Neural cell (in vitro differentiated cells): ENCODE results near the gene RHOF.

Experiments
- EP300 ChIP-seq: fragments of 450-650 bp; conservative IDR thresholded peaks from 2 replicates; pipeline ENCODE4 v1.6.1; 2014; ENCODE audit warnings: antibody characterized with exemption, mild to moderate bottlenecking, moderate library complexity; ENCODE audit not compliant: poor library complexity, severe bottlenecking
- SMC3 ChIP-seq: fragments of 450-650 bp; conservative IDR thresholded peaks from 2 replicates; pipeline ENCODE4 v1.6.1; 2014; ENCODE audit warnings: antibody characterized with exemption, mild to moderate bottlenecking, moderate library complexity; ENCODE audit not compliant: poor library complexity
- TF ChIP-seq, protein P1 (sequence below): fragments of 450-650 bp; IDR thresholded peaks from 2 replicates; pipeline ENCODE4 v1.5.1; 2014; ENCODE audit warnings: antibody characterized with exemption, mild to moderate bottlenecking, moderate library complexity; ENCODE audit not compliant: poor library complexity, severe bottlenecking

- TF ChIP-seq, protein P1, sequence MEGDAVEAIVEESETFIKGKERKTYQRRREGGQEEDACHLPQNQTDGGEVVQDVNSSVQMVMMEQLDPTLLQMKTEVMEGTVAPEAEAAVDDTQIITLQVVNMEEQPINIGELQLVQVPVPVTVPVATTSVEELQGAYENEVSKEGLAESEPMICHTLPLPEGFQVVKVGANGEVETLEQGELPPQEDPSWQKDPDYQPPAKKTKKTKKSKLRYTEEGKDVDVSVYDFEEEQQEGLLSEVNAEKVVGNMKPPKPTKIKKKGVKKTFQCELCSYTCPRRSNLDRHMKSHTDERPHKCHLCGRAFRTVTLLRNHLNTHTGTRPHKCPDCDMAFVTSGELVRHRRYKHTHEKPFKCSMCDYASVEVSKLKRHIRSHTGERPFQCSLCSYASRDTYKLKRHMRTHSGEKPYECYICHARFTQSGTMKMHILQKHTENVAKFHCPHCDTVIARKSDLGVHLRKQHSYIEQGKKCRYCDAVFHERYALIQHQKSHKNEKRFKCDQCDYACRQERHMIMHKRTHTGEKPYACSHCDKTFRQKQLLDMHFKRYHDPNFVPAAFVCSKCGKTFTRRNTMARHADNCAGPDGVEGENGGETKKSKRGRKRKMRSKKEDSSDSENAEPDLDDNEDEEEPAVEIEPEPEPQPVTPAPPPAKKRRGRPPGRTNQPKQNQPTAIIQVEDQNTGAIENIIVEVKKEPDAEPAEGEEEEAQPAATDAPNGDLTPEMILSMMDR = no peak
- no peak for TF ChIP-seq EP300
- no peak for TF ChIP-seq SMC3
Measured at GRCh38 chr12:121729021-121729420, 64.5 kb downstream of the RHOF start.
